GM23248 (cell line): Measurements from ENCODE around the gene NIF3L1. TPM values are rescaled to one million over a fixed set of nuclear protein-coding genes. Genes with fewer than 3 reads are reported as not detected.

Experiments used
- DNase-seq: peaks from one replicate; pipeline ENCODE4 v3.0.0-alpha.2; 2015
- H2AFZ ChIP-seq: fragments of 200-600 bp; sonication (generic); 2 replicates; pipeline ENCODE4 v1.6.1; 2016; ENCODE audit warnings: antibody characterized with exemption
- H3F3A ChIP-seq: fragments of 200-600 bp; sonication (generic); 2 replicates; pipeline ENCODE4 v1.6.1; 2016; ENCODE audit warnings: mild to moderate bottlenecking, antibody characterized with exemption, mixed run types; ENCODE audit not compliant: insufficient read depth
- H3K27ac ChIP-seq: fragments of 200-600 bp; sonication (generic); 2 replicates; pipeline ENCODE4 v1.5.1; 2016; ENCODE audit warnings: mild to moderate bottlenecking
- H3K27me3 ChIP-seq: fragments of 200-600 bp; sonication (generic); replicated peaks from 2 replicates; pipeline ENCODE4 v1.6.1; 2016; ENCODE audit warnings: mild to moderate bottlenecking; ENCODE audit not compliant: insufficient read depth
- H3K36me3 ChIP-seq: fragments of 200-600 bp; sonication (generic); 2 replicates; pipeline ENCODE4 v1.6.1; 2016; ENCODE audit warnings: low read depth, mild to moderate bottlenecking
- H3K4me1 ChIP-seq: fragments of 200-600 bp; sonication (generic); 2 replicates; pipeline ENCODE4 v1.6.1; 2016; ENCODE audit warnings: mild to moderate bottlenecking; ENCODE audit not compliant: insufficient read depth
- H3K4me2 ChIP-seq: fragments of 200-600 bp; sonication (generic); one replicate; pipeline ENCODE4 v1.6.1; 2016; ENCODE audit warnings: mild to moderate bottlenecking; ENCODE audit not compliant: unreplicated experiment
- H3K4me3 ChIP-seq: fragments of 200-600 bp; sonication (generic); 2 replicates; pipeline ENCODE4 v1.5.1; 2016; ENCODE audit warnings: mild to moderate bottlenecking
- H3K79me2 ChIP-seq: fragments of 200-600 bp; sonication (generic); 2 replicates; pipeline ENCODE4 v1.6.1; 2016; ENCODE audit warnings: mild to moderate bottlenecking; ENCODE audit not compliant: insufficient read depth
- H3K9ac ChIP-seq: fragments of 200-600 bp; sonication (generic); 2 replicates; pipeline ENCODE4 v1.6.1; 2016; ENCODE audit warnings: mild to moderate bottlenecking
- H3K9me2 ChIP-seq: fragments of 200-600 bp; sonication (generic); 2 replicates; pipeline ENCODE4 v1.6.1; 2016; ENCODE audit warnings: mixed run types, mild to moderate bottlenecking, moderate library complexity; ENCODE audit not compliant: insufficient read depth
- H3K9me3 ChIP-seq: fragments of 200-600 bp; sonication (generic); one replicate; pipeline ENCODE4 v1.6.1; 2017; ENCODE audit warnings: low read depth
- H4K20me1 ChIP-seq: fragments of 200-600 bp; sonication (generic); 2 replicates; pipeline ENCODE4 v1.6.0; 2016; ENCODE audit not compliant: insufficient read depth
- EZH2 ChIP-seq: fragments of 200-600 bp; sonication (generic); IDR thresholded peaks from 2 replicates; pipeline ENCODE4 v1.6.1; 2018; ENCODE audit warnings: antibody characterized with exemption, mild to moderate bottlenecking; ENCODE audit not compliant: insufficient read depth, poor library complexity, severe bottlenecking
- EZH2phosphoT487 ChIP-seq: fragments of 200-600 bp; sonication (generic); IDR thresholded peaks from 2 replicates; pipeline ENCODE4 v1.6.1; 2018; ENCODE audit warnings: antibody characterized with exemption, moderate library complexity, mild to moderate bottlenecking, low read depth; ENCODE audit not compliant: insufficient read depth
- WGBS, 2 experiments: methylation state at CpG; one replicate each; pipeline ENCODE4 v1.1.6; 2015 to 2017; ENCODE audit warnings: low lambda C conversion rate in 2 of 2, low coverage in 1 of 2; ENCODE audit errors: missing lambda C conversion rate in 2 of 2; 5-methylcytosine and 5-hydroxymethylcytosine counted together
- in situ Hi-C: fragments of 300-500 bp; cut with MboI; formaldehyde crosslinking; loops from 2 replicates; pipeline ENCODE4 v1.15.0; 2020
- polyA plus RNA-seq: library from polyadenylated mRNA; unstranded; fragments of >200 nt; fragmentation: Nextera tagmentation; extraction: Ambion mirVana; gene quantifications from 2 replicates; pipeline ENCODE4 v1.2.1, GENCODE V29; 2016
- total RNA-seq: library from RNA; depleted of rRNA; stranded (reverse); fragments of >200 nt; shearing (Covaris generic); gene quantifications from 2 replicates; pipeline ENCODE4 v1.2.3, GENCODE V29; 2014

Gene NIF3L1
- total and polyA plus RNA-seq, 2 experiments from 2014 or later: 21.5 to 26.7 TPM

DNA sequence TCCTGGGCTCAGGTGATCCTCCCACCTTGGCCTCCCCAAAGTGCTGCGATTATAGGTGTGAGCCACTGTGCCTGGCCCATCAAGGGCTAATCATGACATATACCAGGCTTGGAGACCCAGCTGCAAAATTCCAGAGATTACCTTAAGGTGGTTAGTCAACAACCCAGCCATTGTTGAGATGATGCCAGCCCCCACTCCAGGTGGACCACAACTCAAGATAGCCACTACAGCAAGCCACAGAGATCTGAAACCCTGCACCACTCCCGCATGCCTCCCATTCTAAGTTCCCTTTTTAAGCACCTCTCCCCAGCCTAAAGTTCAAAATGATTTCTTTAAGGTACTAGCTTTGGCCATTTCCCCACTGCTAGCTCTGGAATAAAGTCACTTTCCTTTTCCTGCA lies 20.2 kb upstream of the NIF3L1 start:
- Histone ChIP-seq H3K27me3 (no peaks in the 10 kb centered on the region), H3K4me2 (no peak overlapping the region), H3K36me3 (0 out of 2 replicates have a peak, but pooled peaks cover 3% of the 10 kb centered on the region), H3F3A (peaks cover 20% of the 10 kb centered on the region; the same call in 1 of the 2 replicates), H4K20me1 (no peaks in the 10 kb centered on the region), H3K9me2 (no peaks in the 10 kb centered on the region), H3K9ac (no peak overlapping the region), H3K4me3 (no peak overlapping the region), H3K9me3 (no peaks in the 10 kb centered on the region), H3K27ac (no peak overlapping the region), H3K79me2 (peaks cover 4% of the 10 kb centered on the region), H2AFZ (no peak overlapping the region), H3K4me1 (peaks cover 16% of the 10 kb centered on the region)
- 95 to 98% methylated on average over 2 of the region's 2 CpGs for WGBS, 2 experiments
- in situ Hi-C loops: loop anchor here (25.0 kb wide), 1 partner anchor 907 kb away; the partner anchor contains the start of genes MAIP1 and TYW5
- DNase-seq: no peak
- TF ChIP-seq EZH2phosphoT487 (no peak), EZH2 (no peak)

DNA sequence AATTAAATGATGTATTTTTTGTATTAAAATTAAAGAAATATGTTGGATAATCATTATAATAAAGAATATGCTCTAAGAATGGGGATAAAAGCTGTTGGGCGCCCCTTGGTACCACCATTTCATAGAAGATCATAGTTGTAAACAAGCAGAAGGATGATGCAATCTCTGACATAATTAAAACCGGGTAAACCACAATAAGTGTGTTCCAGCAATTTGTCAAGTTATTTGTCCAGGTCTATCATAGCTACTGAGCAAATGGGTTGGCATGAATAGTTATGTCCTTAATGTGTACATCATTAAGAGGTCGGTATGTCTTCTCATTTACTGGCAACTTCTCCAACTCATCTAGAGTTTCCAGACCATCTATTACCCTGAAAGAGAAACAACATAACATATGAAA lies 18.0 kb upstream of the NIF3L1 start:
- WGBS, 2 experiments: 22 to 27% methylated on average over 3 of the region's 3 CpGs
- Histone ChIP-seq H3K4me1 (peaks cover 13% of the 10 kb centered on the region), H3F3A (peaks cover 20% of the 10 kb centered on the region; the same call in 1 of the 2 replicates), H3K27ac (no peak overlapping the region), H3K4me3 (no peak overlapping the region), H3K4me2 (no peak overlapping the region), H3K9me2 (no peaks in the 10 kb centered on the region), H3K79me2 (no peaks in the 10 kb centered on the region), H4K20me1 (no peaks in the 10 kb centered on the region), H3K9ac (no peak overlapping the region), H3K27me3 (no peaks in the 10 kb centered on the region), H2AFZ (no peak overlapping the region), H3K9me3 (no peaks in the 10 kb centered on the region), H3K36me3 (peaks cover 20% of the 10 kb centered on the region)
- TF ChIP-seq EZH2phosphoT487 (no peak), EZH2 (no peak)
- DNase-seq: no peak
- in situ Hi-C loops: loop anchor here (25.0 kb wide), 1 partner anchor 909 kb away; the partner anchor contains the start of genes MAIP1 and TYW5

DNA sequence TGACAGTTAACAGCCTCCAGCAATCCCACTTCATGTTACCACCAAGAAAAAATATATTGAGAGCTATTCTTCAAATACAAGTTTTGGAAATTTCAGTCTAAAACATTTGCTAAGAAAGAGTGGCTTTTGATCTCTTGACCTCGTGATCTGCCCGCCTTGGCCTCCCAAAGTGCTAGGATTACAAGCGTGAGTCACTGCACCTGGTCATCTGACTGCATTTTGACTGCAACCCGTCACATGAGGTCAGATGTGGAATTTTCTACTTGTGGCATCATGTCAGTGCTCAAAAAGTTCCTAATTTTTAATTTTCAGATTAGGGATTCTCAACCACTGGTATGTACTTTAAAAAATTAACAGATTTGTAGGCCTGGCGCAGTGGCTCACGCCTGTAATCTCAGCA lies 15.6 kb upstream of the NIF3L1 start:
- no peak overlapping the region for H2AFZ ChIP-seq
- H4K20me1 ChIP-seq: no peaks in the 10 kb centered on the region
- TF ChIP-seq EZH2phosphoT487 (no peak), EZH2 (no peak)
- no peaks in the 10 kb centered on the region for H3F3A ChIP-seq
- H3K27me3 ChIP-seq: no peaks in the 10 kb centered on the region
- no peak overlapping the region for H3K4me2 ChIP-seq
- 98 to 100% methylated on average over 6 of the region's 6 CpGs for WGBS, 2 experiments
- H3K79me2 ChIP-seq: no peaks in the 10 kb centered on the region
- no peaks in the 10 kb centered on the region for H3K4me1 ChIP-seq
- H3K27ac ChIP-seq: no peak overlapping the region
- no peak overlapping the region for H3K4me3 ChIP-seq
- peaks cover 24% of the 10 kb centered on the region for H3K36me3 ChIP-seq
- H3K9ac ChIP-seq: no peak overlapping the region
- in situ Hi-C loops: loop anchor here (25.0 kb wide), 1 partner anchor 911 kb away; the partner anchor contains the start of genes MAIP1 and TYW5
- no peak for DNase-seq
- no peaks in the 10 kb centered on the region for H3K9me3 ChIP-seq
- H3K9me2 ChIP-seq: no peaks in the 10 kb centered on the region

DNA sequence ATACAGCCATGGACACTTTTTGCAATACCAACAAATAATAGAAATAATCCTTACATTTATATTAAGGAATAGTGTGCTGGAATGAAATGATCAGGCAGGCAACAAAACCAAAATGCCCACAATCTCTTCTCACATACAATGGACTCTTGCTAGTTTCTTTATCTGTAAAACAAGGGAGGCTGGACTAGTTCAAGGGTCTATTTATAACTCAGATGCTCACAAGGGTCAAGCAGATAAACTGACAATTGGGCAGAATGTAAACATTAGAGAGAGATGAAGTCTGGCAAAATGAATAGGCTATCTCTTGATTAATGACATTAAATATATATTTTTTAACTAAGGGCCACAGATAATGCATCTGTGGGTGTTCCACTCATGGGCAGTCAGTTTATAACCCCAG lies 11.7 kb upstream of the NIF3L1 start:
- Histone ChIP-seq H3K27ac (no peak overlapping the region), H2AFZ (no peak overlapping the region), H3K4me1 (no peaks in the 10 kb centered on the region), H4K20me1 (no peaks in the 10 kb centered on the region), H3K36me3 (peaks cover 47% of the 10 kb centered on the region), H3K9me2 (no peaks in the 10 kb centered on the region), H3K9ac (no peak overlapping the region), H3K9me3 (no peaks in the 10 kb centered on the region), H3K4me2 (no peak overlapping the region), H3F3A (no peaks in the 10 kb centered on the region), H3K79me2 (no peaks in the 10 kb centered on the region), H3K4me3 (no peak overlapping the region), H3K27me3 (no peaks in the 10 kb centered on the region)
- in situ Hi-C loops: no loop called here
- DNase-seq: no peak
- no peak for TF ChIP-seq EZH2phosphoT487
- TF ChIP-seq EZH2: no peak
